Gastrocnemius medialis (tissue), 4 donors: ENCODE measurements around the gene DAGLA. TPM values are rescaled to one million over a fixed set of nuclear protein-coding genes. Genes with fewer than 3 reads are reported as not detected.

Experiments used
- ATAC-seq, 2 donors: fragments of 150-250 bp; one replicate each; pipeline ENCODE4 v1.9.1; 2016
- DNase-seq, 2 donors: peaks; one replicate each; pipeline ENCODE4 v3.0.0-alpha.2; 2019
- H3K27ac ChIP-seq, 4 donors: fragments of 200-600 bp; sonication (generic); 1 replicate in 1 of 4; 2 replicates in 3 of 4; pipeline ENCODE4 v1.5.1; 2016 to 2018; ENCODE audit warnings: mild to moderate bottlenecking in 2 of 4, moderate library complexity in 1 of 4
- H3K27me3 ChIP-seq, 3 donors: fragments of 200-600 bp; sonication (generic) in 2 of 3; 1 replicate in 1 of 3; 2 replicates in 2 of 3; pipeline versions ENCODE4 v1.5.1 to v1.6.0; 2016 to 2019; ENCODE audit warnings: mild to moderate bottlenecking in 1 of 3, moderate library complexity in 1 of 3
- H3K36me3 ChIP-seq, 2 donors: fragments of 200-600 bp; sonication (generic) in 1 of 2; one replicate each; pipeline ENCODE4 v1.5.1; 2017 to 2018
- H3K4me1 ChIP-seq, 2 donors: fragments of 200-600 bp; sonication (generic) in 1 of 2; one replicate each; pipeline ENCODE4 v1.5.1; 2016 to 2017; ENCODE audit warnings: mild to moderate bottlenecking in 2 of 2
- H3K4me3 ChIP-seq, 4 donors: fragments of 200-600 bp; sonication (generic) in 3 of 4; 1 replicate in 1 of 4; 2 replicates in 3 of 4; pipeline ENCODE4 v1.5.1; 2016 to 2019; ENCODE audit warnings: mild to moderate bottlenecking in 2 of 4
- H3K9me3 ChIP-seq, 3 donors: fragments of 200-600 bp; sonication (generic) in 2 of 3; 1 replicate in 1 of 3; 2 replicates in 2 of 3; pipeline ENCODE4 v1.5.1; 2016 to 2019
- POLR2A ChIP-seq, 2 donors: fragments of 450-650 bp; IDR thresholded peaks; one replicate each; pipeline ENCODE4 v1.6.1; 2017; ENCODE audit warnings: antibody characterized with exemption in 2 of 2, mild to moderate bottlenecking in 2 of 2, moderate library complexity in 2 of 2
- in situ Hi-C, 4 donors: fragments of 200-750 bp; cut with MboI; loops; one replicate each; pipeline versions ENCODE4 v1.15.0 to v1.8.0; 2017; ENCODE audit warnings: low sequenced_read_pairs in 4 of 4
- intact Hi-C: fragments of 100-400 bp; cut with DNase I; formaldehyde crosslinking; loops from one replicate; pipeline ENCODE4 v1.15.1; 2023; ENCODE audit warnings: low total_unique reads
- total RNA-seq, 4 donors: library from RNA; depleted of rRNA; stranded (reverse); fragments of >200 nt; gene quantifications; one replicate each; pipeline versions ENCODE4 v1.1.0 to v1.2.3, GENCODE V29; 2016
- TF ChIP-seq, protein P1 (sequence below), 5 experiments: fragments of 450-650 bp in 3 of 5; fragments of 200-600 bp in 2 of 5; sonication (generic) in 2 of 5; IDR thresholded peaks in 4 of 5; conservative IDR thresholded peaks in 1 of 5; 1 replicate in 4 of 5; 2 replicates in 1 of 5; pipeline ENCODE4 v1.5.1; 2016 to 2019; ENCODE audit warnings: antibody characterized with exemption in 5 of 5, mild to moderate bottlenecking in 3 of 5, moderate library complexity in 3 of 5

Gene DAGLA
- total RNA-seq, 4 donors from 2014 or later, result 0.58 to 5.5 (median 2.9) TPM

DNA sequence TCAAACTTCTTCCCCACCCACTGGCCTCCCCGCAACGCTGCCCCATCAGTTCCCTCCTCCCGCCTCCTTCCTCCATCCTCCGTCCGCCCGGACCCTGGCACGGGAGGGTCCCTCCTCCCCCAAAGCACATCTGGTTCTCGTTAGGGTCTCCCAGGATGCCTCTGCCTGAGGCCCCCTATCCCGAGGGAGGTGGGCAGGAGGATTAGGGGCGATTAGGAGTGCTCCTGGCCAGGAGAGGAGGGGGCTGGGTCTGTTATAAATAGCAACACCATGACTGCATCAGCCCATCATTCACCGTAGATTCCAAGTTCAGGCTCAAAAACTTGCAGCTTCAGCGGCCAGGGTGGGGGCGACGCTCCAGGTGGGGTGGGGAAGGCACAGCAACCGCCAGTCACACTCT lies 82.6 kb downstream of the DAGLA start:
- ATAC-seq (no peak), DNase-seq (no peak)
- H3K4me1 ChIP-seq, result no peaks in the 10 kb centered on the region
- H3K4me3 ChIP-seq, result no peak overlapping the region
- in situ Hi-C loops (no loop called here), intact Hi-C loops (no loop called here)
- H3K9me3 ChIP-seq, result no peaks in the 10 kb centered on the region
- TF ChIP-seq POLR2A (IDR thresholded peaks at IDR 0.05), result no peak
- TF ChIP-seq, protein P1, sequence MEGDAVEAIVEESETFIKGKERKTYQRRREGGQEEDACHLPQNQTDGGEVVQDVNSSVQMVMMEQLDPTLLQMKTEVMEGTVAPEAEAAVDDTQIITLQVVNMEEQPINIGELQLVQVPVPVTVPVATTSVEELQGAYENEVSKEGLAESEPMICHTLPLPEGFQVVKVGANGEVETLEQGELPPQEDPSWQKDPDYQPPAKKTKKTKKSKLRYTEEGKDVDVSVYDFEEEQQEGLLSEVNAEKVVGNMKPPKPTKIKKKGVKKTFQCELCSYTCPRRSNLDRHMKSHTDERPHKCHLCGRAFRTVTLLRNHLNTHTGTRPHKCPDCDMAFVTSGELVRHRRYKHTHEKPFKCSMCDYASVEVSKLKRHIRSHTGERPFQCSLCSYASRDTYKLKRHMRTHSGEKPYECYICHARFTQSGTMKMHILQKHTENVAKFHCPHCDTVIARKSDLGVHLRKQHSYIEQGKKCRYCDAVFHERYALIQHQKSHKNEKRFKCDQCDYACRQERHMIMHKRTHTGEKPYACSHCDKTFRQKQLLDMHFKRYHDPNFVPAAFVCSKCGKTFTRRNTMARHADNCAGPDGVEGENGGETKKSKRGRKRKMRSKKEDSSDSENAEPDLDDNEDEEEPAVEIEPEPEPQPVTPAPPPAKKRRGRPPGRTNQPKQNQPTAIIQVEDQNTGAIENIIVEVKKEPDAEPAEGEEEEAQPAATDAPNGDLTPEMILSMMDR (IDR thresholded peaks at IDR 0.05 in 4 of 5, conservative IDR thresholded peaks at IDR 0.05 in 1 of 5), result no peak
- H3K27ac ChIP-seq, result no peak overlapping the region
- peaks cover 7 to 17% (median 8%) of the 10 kb centered on the region in 3 donors for H3K27me3 ChIP-seq
- no peaks in the 10 kb centered on the region for H3K36me3 ChIP-seq

DNA sequence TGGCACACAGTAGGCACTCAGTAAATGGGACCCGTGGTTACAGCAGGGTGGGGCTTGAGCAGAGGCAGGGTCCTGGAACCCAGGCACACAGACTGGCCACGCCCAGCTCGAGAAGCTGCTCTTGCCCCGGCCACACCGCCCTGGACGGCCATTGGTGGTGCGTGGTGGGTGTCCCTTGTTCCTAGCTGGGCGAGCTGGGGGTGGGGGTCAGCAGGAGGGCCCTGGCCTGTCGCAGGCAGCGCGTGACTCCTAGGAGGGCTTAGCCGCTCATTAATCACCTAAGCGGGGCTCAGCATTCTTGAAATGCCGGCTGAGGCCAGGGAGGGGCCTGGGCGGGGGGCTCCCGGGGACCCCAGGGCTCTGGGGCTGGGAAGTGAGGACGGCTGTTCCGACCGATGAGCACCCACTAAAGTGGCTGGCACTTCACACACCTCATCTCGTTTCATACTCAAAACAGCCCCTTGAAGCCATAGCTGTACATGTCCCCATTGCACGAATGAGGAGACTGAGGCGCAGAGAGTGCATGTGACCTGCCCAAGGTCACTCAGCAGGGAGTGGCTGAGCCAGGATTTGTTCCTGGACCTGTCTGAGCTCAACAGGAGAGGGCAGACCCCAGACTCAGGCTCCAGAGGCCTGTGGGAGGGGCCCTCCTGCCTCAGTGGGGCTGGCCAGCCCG lies 83.9 kb downstream of the DAGLA start:
- ATAC-seq (no peak), DNase-seq (no peak)
- Histone ChIP-seq H3K27me3 (peaks cover 7 to 17% (median 8%) of the 10 kb centered on the region in 3 donors), H3K4me3 (no peak overlapping the region), H3K4me1 (no peaks in the 10 kb centered on the region), H3K9me3 (no peaks in the 10 kb centered on the region), H3K36me3 (no peaks in the 10 kb centered on the region), H3K27ac (no peak overlapping the region)
- intact Hi-C loops, result no loop called here
- no peak for TF ChIP-seq POLR2A (IDR thresholded peaks at IDR 0.05)
- TF ChIP-seq, protein P1 (IDR thresholded peaks at IDR 0.05 in 4 of 5, conservative IDR thresholded peaks at IDR 0.05 in 1 of 5), result no peak
- in situ Hi-C loops, result no loop called here

DNA sequence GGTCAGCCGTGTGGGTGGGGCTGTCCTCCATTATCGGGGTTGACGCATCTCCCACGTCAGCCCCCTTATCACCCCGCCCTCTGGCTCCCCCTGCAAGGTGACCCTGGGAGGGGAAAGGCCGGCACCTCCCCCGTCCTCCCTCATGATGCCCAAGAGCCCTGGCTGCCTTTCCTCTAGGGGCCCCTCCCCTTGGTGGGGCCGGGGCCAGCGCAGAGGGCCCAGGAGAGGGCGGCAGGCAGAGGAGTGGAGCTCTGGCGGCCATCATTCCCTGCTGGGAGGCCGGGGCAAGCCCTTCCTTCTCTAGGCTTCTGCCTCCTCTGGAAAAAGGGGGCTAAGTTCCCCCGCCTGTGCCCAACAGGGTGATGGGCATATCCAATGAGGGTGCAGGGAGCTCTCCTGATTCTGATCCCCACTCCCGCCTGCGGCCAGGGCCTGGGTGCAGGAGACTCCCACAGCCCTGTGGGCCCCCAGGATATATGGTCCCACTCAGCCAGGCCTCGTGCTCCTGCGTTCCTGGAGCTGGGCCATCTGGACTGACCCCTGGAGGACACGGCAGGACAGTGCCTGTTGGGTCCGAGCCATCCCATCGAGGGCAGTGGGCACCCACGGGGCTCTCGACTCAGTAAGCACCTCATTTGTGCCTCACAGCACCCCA lies 84.5 kb downstream of the DAGLA start:
- no peaks in the 10 kb centered on the region for H3K9me3 ChIP-seq
- intact Hi-C loops (no loop called here), in situ Hi-C loops (no loop called here)
- no peak for ATAC-seq
- H3K4me1 ChIP-seq, result no peaks in the 10 kb centered on the region
- H3K27me3 ChIP-seq, result peaks cover 7 to 17% (median 8%) of the 10 kb centered on the region in 3 donors
- no peak overlapping the region for H3K27ac ChIP-seq
- H3K36me3 ChIP-seq, result no peaks in the 10 kb centered on the region
- H3K4me3 ChIP-seq, result no peak overlapping the region
- no peak for TF ChIP-seq POLR2A (IDR thresholded peaks at IDR 0.05)
- TF ChIP-seq, protein P1 (IDR thresholded peaks at IDR 0.05 in 4 of 5, conservative IDR thresholded peaks at IDR 0.05 in 1 of 5), result no peak
- no peak for DNase-seq

DNA sequence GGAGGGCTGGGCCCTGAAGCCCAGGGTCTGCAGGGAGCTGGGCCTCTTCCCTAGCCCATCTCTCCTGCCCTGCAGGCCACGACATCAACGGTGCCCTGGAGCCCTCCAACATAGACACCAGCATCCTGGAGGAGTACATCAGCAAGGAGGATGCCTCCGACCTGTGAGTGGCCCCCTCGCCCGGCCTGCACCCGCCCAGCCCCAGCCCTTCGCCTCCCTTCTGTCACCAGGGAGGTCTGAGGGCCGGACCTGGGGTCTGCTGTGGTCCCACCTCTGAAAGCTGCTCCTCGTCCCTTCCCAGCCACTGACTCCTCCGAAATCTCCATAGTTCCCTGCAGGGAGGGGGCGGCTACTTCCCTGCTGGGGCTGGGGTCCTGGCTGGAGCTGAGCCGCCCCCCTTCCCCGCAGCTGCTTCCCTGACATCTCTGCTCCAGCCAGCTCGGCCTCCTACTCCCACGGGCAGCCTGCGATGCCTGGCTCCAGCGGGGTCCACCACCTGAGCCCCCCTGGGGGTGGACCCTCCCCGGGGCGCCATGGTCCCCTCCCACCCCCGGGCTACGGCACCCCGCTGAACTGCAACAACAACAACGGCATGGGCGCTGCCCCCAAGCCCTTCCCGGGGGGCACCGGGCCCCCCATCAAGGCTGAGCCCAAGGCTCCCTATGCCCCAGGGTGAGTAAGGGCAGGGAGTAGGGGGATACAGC lies 85.5 kb downstream of the DAGLA start:
- Histone ChIP-seq H3K27me3 (peaks cover 7 to 17% (median 8%) of the 10 kb centered on the region in 3 donors), H3K36me3 (no peaks in the 10 kb centered on the region), H3K27ac (no peak overlapping the region), H3K4me1 (no peaks in the 10 kb centered on the region), H3K9me3 (no peaks in the 10 kb centered on the region), H3K4me3 (no peak overlapping the region)
- no peak for ATAC-seq
- intact Hi-C loops (no loop called here), in situ Hi-C loops (no loop called here)
- no peak for DNase-seq
- TF ChIP-seq, protein P1 (IDR thresholded peaks at IDR 0.05 in 4 of 5, conservative IDR thresholded peaks at IDR 0.05 in 1 of 5), result no peak
- no peak for TF ChIP-seq POLR2A (IDR thresholded peaks at IDR 0.05)
